GM19395 (cell line): ENCODE data around the gene DPP6.
A peak's percentile ranks its signal among the peaks of the same experiment; 100 is the strongest.

Source experiments
- ATAC-seq: cut with Tn5 transposase; IDR thresholded peaks from one replicate; pipeline ENCODE4 v1.9.1; 2021; ENCODE audit warnings: mild to moderate bottlenecking, moderate library complexity; ENCODE audit not compliant: unreplicated experiment

DPP6 gene

GRCh38 chr7:154898973-154899855, 847.0 kb downstream of the DPP6 start:
- no peak for ATAC-seq

GRCh38 chr7:154899862-154900261, 847.7 kb downstream of the DPP6 start:
- no peak for ATAC-seq

DNA sequence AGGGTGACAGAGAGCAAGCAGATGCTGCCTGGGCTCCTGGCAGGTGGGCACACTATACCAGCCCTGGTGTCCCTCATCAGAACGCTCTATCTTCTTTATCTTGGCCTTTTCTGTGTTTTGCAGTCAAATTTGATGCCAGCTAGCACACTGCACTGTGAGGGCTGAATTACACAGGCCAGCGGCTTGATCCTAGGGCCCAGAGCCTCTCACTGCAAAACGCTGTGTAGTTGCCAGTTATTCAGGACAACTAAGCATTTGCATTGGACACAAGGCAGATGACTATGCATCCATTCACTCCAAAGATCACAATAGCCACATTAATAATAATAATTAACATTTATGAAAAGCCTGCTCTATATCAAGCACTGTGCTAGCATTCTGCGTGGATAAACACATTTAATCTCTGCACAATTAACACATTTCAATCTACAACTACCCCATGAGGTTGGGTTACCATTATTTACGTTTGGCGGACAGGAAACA, 850.4 kb downstream of the DPP6 start:
- no peak for ATAC-seq

DNA sequence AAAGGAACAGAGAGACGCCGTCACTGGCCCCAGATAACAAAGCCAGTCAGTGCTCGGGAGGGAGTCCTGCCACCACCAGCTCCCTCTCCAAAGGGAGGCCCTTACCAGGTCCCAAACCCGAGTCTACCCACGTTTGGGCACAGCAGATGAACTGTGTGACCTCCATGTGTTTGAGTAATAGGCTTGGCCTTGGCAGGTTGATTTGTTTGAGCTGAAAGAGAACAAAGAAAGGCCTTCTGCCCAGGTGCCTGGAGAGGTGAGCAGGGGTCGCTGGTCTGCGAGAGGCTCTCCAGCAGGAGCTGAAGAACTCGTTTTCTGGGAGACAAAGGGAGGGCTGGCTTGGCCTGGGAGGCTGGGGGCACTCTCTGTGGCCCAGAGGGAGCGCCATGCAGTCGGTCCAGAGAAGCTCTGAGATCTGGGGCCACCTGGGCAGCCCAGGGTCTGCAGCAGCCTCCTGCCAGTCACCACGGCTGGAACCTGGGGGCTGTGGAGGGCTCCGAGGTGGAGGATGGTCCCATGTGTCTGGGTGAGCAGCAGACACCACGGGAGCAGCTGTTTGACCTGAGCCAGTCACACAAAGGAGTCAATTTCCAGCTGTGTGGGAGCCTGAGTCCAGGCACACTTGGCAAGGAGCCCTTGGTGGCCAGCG, 851.0 kb downstream of the DPP6 start:
- ATAC-seq: no peak

DNA sequence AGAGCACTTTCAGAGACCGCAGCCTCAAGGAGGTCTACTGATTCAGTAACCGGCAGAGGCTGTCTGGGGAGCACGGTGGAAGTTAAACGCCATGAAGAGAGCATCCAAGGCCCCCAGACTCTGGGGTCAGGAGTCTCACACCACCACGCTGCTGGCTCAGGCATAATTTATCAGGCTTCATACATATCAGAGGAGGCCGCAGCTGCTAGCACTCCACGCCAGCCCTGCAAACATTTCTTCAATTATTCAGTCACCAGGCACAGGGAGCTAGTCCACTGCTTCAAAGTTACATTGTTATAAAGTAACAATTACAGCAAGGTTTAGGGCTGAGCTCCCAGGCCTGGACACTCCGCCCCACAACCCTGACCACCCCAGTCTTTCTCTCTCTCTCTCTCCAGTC, 852.9 kb downstream of the DPP6 start:
- no peak for ATAC-seq

DNA sequence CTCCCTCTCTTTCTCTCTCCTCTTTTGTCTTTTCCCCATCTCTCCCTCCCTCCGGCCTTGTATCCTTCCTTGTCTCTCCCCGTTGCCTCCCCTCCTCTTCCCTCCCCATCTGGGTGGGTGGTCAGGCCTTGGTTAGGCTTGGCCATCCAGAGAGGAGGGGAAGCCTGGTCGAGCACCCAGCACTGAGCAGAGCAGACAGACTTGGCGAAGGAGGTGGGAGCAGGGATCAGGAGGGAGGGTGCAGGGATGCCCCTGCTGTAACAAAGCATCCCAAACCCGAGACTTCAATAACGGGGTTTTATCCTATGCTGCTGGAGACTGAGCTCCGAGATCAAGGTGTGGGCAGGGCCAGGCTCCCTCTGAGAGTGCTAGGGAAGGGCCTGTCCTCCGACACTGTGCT, 853.4 kb downstream of the DPP6 start:
- ATAC-seq: no peak

DNA sequence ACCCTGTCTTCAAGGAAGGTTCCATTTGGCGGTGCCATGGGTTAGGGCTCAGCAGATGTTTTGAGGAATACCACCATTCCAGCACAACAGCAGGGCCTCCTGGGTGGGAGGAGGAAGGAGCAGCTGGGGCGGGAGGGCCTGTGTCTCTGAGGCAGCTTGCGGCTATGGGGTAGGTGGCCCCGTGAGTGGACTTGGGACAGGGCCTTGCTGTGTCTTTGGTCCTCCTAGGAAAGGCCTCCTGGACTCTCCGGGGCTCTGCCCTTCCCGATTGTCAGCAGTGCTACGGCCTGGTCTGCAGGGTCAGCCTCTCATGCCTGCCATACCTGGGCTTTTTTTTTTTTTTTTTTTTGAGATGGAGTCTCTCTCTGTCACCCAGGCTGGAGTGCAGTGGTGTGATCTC, 854.0 kb downstream of the DPP6 start:
- ATAC-seq: no peak

GRCh38 chr7:154906736-154907355, 854.6 kb downstream of the DPP6 start:
- no peak for ATAC-seq

DNA sequence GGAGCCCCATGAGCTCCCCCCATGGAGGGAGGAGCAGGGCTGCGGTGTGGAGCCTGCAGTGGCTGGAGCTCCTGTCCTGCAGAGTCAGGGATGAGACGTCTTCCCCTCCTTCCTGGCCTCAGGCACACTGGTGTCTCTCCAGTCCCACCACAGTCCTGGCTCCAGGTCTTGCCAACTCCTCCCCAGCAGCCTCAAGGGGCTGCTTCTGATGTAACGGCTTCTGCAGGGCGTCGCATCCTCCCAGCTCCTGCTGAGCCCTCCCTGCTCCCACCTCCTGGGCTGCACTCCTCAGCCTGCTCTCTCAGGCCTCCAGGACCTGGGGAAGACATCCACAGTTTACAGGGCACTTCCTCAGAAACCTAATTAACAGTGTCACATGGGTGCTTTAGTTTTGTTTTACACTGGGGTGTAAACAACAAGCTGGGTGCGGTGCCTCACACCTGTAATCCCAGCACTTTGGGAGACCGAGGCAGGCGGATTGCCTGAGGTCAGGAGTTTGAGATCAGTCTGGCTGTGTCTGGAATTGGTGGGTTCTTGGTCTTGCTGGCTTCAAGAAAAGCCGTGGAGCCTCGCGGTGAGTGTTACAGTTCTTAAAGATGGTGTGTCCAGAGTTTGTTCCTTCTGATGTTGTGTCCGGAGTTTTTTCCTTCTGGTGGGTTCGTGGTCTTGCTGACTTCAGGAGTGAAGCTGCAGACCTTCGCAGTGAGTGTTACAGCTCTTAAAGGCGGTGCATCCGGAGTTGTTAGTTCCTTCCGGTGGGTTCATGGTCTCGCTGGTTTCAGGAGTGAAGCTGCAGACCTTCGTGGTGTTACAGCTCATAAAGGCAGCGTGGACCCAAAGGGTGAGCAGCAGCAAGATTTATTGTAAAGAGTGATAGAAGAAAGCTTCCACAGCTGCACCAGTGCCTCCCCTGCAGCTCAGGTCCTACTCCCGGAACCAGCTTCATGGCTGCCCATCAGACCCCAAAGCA, 855.7 kb downstream of the DPP6 start:
- no peak for ATAC-seq

DNA sequence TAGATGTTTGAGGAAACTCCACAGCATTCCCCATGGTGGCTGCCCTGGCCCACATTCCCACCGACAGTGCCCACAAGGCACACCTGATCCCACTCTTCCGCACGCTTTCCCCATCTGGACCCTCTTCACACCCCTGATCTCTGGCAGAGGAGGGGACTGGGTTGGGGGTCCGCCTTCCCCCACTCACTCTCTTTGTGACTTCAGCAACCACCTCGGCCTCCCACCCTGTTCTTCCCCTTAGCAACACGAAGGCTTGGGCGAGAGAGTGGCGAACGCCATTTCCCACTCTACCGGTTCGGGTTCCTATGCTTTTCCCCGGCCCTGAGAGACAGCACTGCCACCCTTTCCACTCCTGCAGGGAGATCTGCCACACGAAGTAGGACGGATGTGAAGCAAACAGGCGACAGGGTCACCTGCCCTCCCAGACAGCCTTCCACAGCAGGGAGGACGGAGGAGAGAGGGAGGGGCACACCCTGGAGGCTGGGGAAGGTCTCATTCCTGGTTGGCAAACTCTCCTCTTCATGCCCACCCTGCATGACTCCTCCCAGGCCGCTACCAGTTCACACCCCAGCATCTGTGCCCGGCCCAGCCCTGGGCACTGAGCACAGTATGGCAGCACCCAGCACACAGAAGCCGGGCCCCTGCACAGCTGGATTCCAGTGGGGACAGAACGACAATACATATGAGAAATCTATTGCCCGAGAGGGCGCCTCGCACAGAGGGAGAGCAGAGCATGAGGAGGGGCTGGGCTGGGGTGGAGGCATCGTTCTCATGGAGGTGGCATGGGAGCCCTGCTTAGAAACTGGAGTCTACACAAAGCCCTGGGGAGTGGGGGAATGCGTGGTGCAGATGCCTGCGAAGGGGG, 857.3 kb downstream of the DPP6 start:
- ATAC-seq: no peak

GRCh38 chr7:154910125-154910524, 857.9 kb downstream of the DPP6 start:
- ATAC-seq: no peak

- no peak for ATAC-seq
Measured at GRCh38 chr7:154910977-154911376, 858.8 kb downstream of the DPP6 start.

GRCh38 chr7:154911411-154911810, 859.2 kb downstream of the DPP6 start:
- ATAC-seq: no peak

GRCh38 chr7:154911862-154912455, 859.8 kb downstream of the DPP6 start:
- no peak for ATAC-seq

DNA sequence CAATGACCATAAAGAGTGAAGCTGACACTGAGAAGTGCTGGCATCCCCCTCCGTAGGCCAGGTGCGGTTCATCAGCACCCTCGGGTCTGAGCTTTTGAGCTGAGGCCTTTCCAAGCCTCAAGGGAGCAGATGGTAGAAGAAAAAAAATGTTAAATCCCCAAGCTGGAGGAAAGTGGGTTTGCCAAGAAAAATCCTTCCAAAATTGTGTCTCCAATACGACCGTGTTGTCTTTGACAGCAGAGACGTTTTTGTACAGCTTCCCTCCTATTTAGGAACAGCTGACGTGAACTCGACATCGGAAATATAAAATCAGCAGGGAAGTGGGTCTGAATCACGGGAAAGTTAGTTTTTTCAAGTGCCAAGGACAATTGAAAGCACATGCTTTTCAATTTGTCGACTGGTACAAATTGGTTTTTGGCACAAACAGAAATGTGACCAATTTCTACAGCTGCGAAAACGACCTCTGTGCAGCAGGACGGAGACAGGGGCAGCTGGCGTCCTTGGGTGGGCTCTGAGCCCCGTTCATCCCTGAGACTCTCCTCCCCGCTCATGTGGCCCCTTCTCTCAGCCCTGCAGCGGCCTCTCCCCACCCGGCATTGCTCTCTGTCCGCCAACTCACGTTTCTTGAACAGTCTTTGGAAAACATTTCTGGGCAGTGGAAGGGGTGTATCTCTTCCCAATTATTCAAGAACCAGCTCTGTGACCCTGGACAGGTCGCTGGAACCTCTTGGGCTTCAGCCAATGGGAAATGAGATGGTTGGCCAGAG, 860.9 kb downstream of the DPP6 start:
- ATAC-seq: no peak

GRCh38 chr7:154913638-154914307, 861.6 kb downstream of the DPP6 start:
- peak; percentile 99 for ATAC-seq

GRCh38 chr7:154914308-154914995, 862.3 kb downstream of the DPP6 start:
- peak; percentile 33 for ATAC-seq
